Myometrial cell (primary cell): Measurements from ENCODE around the gene USH1G. TPM values are rescaled to one million over a fixed set of nuclear protein-coding genes. Genes with fewer than 3 reads are reported as not detected.

Experiments used
- total RNA-seq: library from RNA; depleted of rRNA; stranded (reverse); fragments of >200 nt; gene quantifications from 2 replicates; pipeline ENCODE4 v1.2.3, GENCODE V29; 2015

USH1G gene
- total RNA-seq = not detected in 2 replicates

DNA sequence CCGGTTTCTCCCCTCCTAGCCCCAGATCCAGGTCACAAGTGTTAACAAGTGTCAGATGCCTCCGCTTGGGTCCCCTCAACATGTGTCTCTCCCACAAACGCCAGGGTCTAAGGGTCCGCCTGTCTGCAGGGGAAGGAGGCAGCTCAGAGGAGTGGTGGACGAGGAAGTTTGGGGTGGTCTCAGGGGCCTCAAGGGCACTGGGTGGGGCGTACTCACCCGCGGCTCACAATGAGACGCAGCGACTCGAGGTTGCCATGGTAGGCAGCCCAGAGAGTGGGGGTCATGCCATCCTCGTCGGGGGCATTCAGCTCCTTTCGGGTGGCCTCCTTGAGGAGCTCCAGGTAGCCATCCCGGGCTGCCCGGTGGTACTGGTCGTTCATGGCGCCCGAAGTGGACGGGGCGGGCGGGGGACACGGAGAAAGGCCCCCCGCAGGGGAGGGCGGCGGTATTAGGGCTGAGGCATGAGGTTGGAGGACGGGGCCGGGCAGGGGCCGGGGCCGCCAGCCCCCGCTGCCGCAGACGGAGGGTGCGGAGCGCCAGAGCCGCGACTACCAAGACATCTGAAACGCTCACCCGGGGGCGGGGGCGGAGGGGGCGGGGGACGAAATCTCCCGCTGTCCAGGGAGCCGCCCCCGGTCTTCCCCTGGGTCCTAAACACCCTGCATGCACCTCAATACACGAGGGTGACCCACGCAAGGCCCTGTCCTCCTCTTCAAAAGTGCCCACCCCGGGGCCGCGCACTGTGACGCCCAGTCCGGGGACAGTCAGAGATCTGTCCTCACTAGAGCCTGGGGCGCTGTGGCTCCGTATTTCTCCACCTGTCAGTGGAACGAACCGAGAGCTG lies at the start of gene USH1G:
TSS of gene USH1G (minus strand) at position 562 of the 844 bp plus-strand sequence. CDS start at position 380, 182 bp downstream.

DNA sequence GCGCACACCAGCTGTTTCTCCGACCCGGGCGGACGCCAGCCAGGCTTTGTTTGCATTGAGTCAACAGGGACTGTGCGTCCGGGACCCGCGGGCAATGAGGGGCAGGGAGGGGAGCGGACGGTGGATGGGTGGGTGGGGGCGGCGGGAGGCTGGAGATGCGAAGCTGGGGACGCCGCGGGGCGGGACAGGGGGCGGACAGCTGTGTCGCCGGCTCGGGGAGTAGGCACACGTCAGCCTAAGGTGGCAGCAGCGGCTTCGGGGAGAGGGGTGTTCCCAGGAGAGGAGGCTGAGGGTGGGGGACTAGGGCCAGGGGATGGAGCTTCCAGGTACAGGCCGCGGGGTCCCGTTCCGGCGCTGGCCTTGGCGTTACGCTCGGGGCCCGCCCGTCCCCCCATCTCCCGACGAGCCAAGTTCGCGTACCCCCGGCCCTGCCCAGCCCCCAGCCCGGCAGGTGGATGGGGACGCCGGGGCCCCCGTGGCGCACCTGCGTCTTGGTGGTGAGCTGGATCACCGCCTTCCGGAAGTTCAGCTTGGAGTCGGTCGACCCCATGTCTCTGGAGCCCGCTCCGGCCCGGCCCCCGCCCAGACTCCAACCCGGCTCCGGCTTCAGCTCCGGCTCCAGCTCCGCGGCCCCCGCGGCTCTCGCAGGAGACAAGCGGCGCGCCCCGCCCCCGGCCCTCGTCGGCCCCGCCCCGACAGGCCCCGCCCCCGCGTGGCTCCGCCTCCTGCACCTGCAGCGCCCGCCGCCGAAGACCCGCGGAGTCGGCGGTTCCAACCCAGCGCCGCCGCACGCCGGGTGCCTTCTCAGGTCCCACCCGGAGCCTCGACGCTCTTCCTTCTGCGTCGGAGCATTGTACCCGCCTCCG lies 49.3 kb upstream of the USH1G start, which contains the start of gene HID1:
TSS of gene HID1 (minus strand) at position 653 of the 866 bp plus-strand sequence. CDS start at position 550, 103 bp downstream.

DNA sequence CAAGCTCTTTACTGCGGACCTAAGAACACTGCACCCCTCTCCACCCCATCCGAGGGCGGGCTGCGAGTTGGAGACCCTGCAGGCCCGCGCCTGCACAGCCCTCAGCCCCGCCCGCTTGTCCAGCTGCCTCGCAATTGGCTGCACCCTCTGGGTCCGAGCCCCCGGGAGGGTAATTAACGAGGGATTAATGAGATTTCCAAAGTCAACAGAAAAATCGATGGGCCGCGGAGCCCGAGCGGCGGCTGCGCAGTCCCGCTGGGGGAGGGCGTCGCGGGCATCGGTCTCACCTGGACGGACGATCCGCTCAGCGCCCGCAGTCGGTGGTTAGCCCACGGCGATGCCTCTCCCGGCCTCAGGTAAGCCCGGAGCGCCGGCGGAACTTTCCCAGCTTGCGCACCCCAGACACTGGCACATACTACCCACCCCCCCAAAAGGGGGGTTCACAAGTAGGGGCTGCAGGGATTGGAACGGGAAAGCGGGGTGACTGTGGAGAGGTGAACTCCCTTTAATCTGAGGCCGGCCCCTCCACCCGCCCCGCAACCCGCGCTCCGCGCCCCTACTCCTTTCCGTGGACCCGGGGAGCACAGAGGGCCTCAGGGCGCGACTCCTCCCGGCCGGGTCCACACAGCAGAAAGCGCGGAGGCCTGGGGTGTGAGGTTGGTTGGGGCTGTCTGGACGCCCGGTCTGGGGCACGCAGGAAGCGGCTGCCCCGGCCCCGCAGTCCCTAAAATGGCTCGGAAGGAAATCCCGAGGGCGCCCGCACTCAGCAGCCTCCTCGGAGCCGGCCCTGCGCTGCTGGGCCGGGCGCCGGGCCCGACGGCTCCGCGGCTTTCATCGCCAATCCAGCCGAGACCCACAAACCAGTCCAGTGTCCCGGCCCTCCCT lies 12.8 kb upstream of the USH1G start, which contains the start of gene OTOP3:
TSS of gene OTOP3 (plus strand) at position 314 of the 885 bp plus-strand sequence. CDS start at position 338, 24 bp downstream.

DNA sequence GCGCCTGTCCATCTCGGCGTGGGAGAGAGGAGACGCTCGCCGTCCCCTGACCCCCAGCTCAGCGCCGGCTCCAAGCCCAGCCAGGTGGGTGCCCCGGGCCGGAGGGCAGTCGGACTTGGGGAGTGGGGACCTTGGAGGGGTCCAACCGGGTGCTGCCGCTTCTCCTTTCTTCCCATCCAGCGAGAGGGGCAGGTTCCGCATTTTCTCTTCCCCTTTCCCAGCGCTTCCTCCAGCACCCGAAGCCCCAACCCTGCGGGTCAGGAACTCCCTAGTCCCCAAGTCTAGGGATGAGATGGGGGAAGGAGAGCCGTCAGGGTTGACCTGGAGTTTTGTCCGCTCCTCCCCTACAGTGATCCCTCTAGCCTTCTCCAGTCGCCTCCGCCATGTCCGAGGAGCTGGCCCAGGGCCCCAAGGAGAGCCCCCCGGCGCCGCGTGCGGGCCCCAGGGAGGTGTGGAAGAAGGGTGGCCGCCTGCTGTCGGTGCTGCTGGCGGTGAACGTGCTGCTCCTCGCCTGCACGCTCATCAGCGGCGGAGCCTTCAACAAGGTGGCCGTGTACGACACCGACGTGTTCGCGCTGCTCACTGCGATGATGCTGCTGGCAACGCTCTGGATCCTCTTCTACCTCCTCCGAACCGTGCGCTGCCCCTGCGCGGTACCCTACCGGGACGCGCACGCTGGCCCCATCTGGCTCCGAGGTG lies 1.3 kb upstream of the USH1G start, which contains the start of gene OTOP2:
TSS of gene OTOP2 (plus strand) at position 24 of the 699 bp plus-strand sequence. CDS start at position 384, 360 bp downstream.

DNA sequence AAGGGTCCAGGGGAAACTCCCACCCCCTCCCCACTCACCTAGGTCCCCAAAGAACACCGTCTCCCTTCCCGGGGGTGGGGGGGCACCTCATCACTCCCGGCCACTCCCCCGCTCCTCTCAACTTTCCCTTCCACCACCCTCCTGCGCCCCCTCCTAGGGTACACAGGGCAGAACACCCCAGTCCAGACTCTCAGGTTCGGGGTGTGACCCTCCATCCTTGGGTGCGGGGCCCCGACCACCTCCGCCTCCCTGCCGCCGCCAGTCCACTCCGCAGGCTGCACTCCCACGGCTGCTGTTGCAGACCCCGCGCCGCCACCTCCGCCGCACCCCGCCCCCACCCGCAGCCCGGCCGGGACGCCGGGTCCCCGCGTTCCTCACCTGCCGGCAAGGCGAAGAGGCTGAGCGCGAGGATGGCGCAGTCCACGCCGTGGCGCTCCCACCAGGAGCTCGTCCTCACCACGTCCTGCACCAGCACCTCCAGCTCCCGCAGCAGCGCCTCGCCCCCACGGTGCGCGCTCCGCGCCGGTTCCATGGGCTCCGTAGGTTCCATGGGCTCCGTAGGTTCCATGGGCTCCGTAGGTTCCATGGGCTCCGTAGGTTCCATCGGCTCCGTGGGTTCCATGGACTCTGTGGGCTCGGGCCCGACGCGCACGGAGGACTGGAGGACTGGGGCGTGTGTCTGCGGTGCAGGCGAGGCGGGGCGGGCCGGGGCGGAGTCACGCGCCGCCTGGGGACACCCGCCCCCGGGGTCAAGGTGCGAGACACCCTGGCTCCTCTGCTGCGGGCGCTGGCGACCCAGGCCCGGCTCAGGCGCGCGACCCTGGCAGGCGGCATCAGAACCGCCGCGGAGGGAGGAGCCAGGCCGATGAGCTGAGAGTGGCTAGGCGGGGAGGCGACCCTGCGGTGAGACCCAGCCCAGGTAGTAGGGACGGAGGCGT lies 29.8 kb downstream of the USH1G start, which contains the start of gene FADS6:
TSS of gene FADS6 (minus strand) at position 660 of the 938 bp plus-strand sequence. CDS start at position 622, 38 bp downstream.

DNA sequence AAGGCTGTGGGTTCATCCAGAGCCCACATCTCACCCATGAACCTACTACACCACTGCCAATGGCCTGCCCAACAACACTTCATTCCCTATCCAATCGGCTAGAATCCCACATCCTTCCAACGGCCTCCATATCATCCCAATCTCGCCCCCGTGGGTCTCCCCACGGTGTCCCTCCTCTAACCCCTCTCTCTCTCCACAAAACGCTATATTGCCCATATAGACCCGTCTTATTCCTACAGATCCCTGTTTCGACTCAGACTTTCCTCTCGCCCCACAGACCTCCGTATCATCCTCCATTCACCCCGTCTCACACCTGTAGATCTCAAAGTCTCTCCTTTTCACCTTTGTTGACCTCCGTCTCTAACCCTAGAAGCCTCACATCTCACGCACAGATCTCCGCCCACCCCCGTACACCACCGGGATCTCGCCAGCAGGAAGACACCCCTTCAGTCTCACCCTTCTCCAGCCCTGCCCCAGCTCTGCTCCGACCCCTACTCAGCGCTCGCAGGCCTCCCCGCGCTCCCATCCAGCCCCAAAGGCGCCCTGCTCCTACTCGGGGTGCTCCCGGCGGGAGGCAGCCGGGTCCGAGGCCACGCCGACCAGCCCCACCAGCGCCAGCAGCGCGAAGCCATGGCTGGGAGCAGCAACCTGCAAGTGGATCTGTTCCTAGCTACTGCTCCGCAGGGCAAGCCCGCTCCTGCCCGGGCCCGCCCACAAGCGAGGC lies 50.6 kb downstream of the USH1G start, which contains the start of gene FDXR:
TSS of gene FDXR (minus strand) at position 682 of the 724 bp plus-strand sequence. CDS start at position 632, 50 bp downstream.

Other genes starting within 250 kb of the USH1G start
- gene CD300LF, start 210.3 kb downstream of the USH1G start, total RNA-seq = not detected in 2 replicates
- gene RAB37, start 186.0 kb downstream of the USH1G start, total RNA-seq = 0.53 TPM in 1 of 2 replicates, not detected in the other
- gene NHERF1, start 174.6 kb downstream of the USH1G start, total RNA-seq = 35.3 and 42.1 TPM in 2 replicates
- gene NAT9, start 146.9 kb downstream of the USH1G start, total RNA-seq = 26.4 and 32.0 TPM in 2 replicates
- not detected in 2 replicates for gene GRIN2C, start 63.4 kb downstream of the USH1G start, total RNA-seq
- gene FDXR, start 50.3 kb downstream of the USH1G start, total RNA-seq = 48.1 and 52.5 TPM in 2 replicates
- not detected in 2 replicates for gene FADS6, start 29.6 kb downstream of the USH1G start, total RNA-seq
- not detected in 2 replicates for gene OTOP2, start 1.0 kb upstream of the USH1G start, total RNA-seq
- not detected in 2 replicates for gene OTOP3, start 12.6 kb upstream of the USH1G start, total RNA-seq
- under 0.01 and 0.53 TPM in 2 replicates for gene HID1, start 49.5 kb upstream of the USH1G start, total RNA-seq
- 26.4 and 34.0 TPM in 2 replicates for gene CDR2L, start 64.4 kb upstream of the USH1G start, total RNA-seq
- gene MRPL58, start 89.4 kb upstream of the USH1G start, total RNA-seq = 65.7 and 94.5 TPM in 2 replicates
- gene ATP5PD, start 123.7 kb upstream of the USH1G start, total RNA-seq = 375 and 445 TPM in 2 replicates
- gene KCTD2, start 124.0 kb upstream of the USH1G start, total RNA-seq = 19.7 and 20.8 TPM in 2 replicates
- 12.1 and 20.2 TPM in 2 replicates for gene SLC16A5, start 164.7 kb upstream of the USH1G start, total RNA-seq
- gene ARMC7, start 186.7 kb upstream of the USH1G start, total RNA-seq = 2.0 and 6.4 TPM in 2 replicates
- gene NT5C, start 208.5 kb upstream of the USH1G start, total RNA-seq = 120 TPM in 2 replicates
- gene JPT1, start 231.3 kb upstream of the USH1G start, total RNA-seq = 272 and 335 TPM in 2 replicates